ENCODE results near the gene METTL9.
"Not testable (repeated sequence)": the region's sequence is repeated elsewhere in the genome, so short reads cannot be mapped to it uniquely, and the experiment has no call there.

Gene METTL9

GRCh38 chr16:21563676-21564075 lies 35.7 kb upstream of the METTL9 start:
- TF ChIP-seq CTCF (conservative IDR thresholded peaks at IDR 0.05): no peak
- no peak overlapping the region for H3K27ac ChIP-seq

- not testable (repeated sequence) for H3K27ac ChIP-seq
Observed at GRCh38 chr16:21564367-21564766, 35.0 kb upstream of the METTL9 start.

GRCh38 chr16:21565507-21565860 lies 33.9 kb upstream of the METTL9 start:
- TF ChIP-seq CTCF (conservative IDR thresholded peaks at IDR 0.05): no peak
- H3K27ac ChIP-seq: no peak overlapping the region

DNA sequence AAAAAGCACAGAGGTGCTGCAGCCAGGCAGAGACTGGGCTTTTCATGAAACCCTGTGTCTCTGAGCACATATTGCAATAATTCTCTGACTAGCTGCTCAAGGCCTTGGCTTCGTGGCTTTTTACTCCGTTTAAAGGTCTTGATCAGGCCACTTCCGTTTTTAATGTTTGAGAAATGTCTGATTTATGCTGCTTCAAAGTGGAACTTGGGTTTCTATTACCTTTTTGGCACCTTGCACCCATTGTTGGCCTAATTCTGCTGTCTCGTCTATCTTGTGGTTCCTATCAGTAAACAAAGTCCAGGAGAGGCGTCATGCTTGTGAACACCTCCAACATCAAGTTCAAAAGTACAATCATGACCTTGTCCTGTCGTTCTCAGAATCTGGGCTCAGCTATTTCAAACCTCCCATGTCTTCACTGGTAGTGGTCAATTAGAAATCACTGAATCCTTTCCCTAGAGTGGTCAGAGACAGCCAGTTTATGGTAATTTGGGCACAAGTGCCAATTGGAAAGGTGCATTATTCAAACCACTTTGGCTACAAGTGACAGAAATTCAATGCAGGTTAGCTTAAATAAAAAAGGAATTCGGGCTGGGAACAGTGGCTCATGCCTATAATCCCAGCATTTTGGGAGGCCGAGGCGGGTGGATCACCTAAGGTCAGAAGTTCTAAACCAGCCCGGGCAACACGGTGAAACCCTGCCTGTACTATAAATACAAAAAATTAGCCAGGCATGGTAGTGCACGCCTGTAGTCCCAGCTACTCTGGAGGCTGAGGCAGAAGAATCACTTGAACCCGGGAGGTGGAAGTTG lies 33.3 kb upstream of the METTL9 start:
- no peak overlapping the region for H3K27ac ChIP-seq
- no peak for TF ChIP-seq CTCF (conservative IDR thresholded peaks at IDR 0.05)

GRCh38 chr16:21566891-21567414 lies 32.4 kb upstream of the METTL9 start:
- no peak overlapping the region for H3K27ac ChIP-seq
- TF ChIP-seq CTCF (conservative IDR thresholded peaks at IDR 0.05): no peak

DNA sequence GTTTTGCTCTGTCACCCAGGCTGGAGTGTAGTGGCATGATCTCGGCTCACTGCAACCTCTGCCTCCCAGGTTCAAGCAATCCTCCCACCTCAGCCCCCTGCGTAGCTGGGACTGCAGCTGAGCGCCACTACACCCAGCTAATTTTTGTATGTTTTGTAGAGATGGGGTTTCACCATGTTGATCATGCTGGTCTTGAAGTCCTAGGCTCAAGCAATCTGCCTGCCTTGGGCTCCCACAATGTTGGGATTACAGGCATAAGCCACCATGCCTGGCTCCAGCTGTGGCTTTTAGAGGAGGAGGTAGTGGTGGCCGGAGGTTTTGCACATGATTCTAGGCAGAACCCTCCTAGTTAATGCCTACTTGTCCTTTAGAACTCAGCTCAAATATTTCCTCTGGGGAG lies 31.9 kb upstream of the METTL9 start:
- H3K27ac ChIP-seq: not testable (repeated sequence)

- no peak overlapping the region for H3K27ac ChIP-seq
- no peak for TF ChIP-seq CTCF (conservative IDR thresholded peaks at IDR 0.05)
Observed at GRCh38 chr16:21568502-21569189, 30.7 kb upstream of the METTL9 start.

- H3K27ac ChIP-seq: no peak overlapping the region
- TF ChIP-seq CTCF (conservative IDR thresholded peaks at IDR 0.05): no peak
Observed at GRCh38 chr16:21570676-21571017, 28.7 kb upstream of the METTL9 start.

DNA sequence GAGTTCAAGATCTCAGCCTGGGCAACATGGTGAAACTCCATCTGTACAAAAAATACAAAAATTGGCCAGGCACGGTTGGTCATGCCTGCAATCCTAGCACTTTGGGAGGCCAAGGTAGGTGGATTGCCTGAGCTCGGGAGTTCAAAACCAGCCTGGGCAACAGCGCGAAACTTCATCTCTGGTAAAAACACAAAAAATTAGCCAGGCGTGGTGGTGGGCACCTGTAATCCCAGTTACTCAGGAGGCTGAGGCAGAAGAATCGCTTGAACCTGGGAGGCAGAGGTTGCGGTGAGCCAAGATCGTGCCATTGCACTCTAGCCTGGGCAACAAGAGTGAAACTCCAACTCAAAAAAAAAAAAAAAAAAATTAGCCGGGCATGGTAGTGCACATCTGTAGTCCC lies 25.9 kb upstream of the METTL9 start:
- H3K27ac ChIP-seq: not testable (repeated sequence)
